ENCODE results near the gene PRR14L. TPM values are rescaled to one million over a fixed set of nuclear protein-coding genes. Genes with fewer than 3 reads are reported as not detected.
"Not testable (repeated sequence)": the region's sequence is repeated elsewhere in the genome, so short reads cannot be mapped to it uniquely, and the experiment has no call there.

PRR14L gene
- polyA plus RNA-seq, 1 of the 3 experiments (the other 2 are of a cell fraction), result 5.9 TPM

DNA sequence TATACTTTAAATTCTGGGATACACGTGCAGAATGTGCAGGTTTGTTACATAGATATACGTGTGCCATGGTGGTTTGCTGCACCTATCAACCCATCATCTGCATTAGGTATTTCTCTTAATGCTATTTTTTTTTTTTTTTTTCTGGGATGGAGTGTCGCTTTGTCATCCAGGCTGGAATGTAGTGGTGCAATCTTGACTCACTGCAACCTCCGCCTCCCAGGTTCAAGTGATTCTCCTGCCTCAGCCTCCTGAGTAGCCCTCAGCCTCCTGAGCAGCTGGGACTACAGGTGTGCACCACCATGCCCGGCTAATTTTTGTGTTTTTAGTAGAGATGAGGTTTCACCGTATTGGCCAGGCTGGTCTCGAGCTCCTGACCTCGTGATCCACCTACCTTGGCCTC lies 49.4 kb upstream of the PRR14L start:
- H3K79me2 ChIP-seq (ENCODE audit: insufficient read depth); CTCF ChIA-PET; H3K9me3 ChIP-seq; H3K27me3 ChIP-seq (ENCODE audit: insufficient read depth); H4K20me1 ChIP-seq (ENCODE audit: insufficient read depth); POLR2A ChIA-PET; H3K27ac ChIP-seq (ENCODE audit: low read depth in 2 of 2, low read length in 1 of 2); H3K9ac ChIP-seq; H3F3A ChIP-seq (replicated peaks; ENCODE audit: insufficient read depth); DNase-seq; H3K4me1 ChIP-seq (ENCODE audit: control insufficient read depth in 1 of 2, insufficient read depth in 2 of 2, low read depth in 1 of 2, low read length in 1 of 2); H3K4me3 ChIP-seq (ENCODE audit: low read depth in 2 of 2, low read length in 1 of 2); H3K9me2 ChIP-seq; H3K4me2 ChIP-seq; H2AFZ ChIP-seq (ENCODE audit: low read depth): not testable (repeated sequence)
- 84% methylated on average over 8 of the region's 8 CpGs for WGBS (ENCODE audit: low lambda C conversion rate)
- H3K36me3 ChIP-seq (replicated peaks in 1 of 2; ENCODE audit: control insufficient read depth in 1 of 2, insufficient read depth in 2 of 2, low read length in 1 of 2), result peaks cover 30 to 43% of the 10 kb centered on the region in 2 experiments

DNA sequence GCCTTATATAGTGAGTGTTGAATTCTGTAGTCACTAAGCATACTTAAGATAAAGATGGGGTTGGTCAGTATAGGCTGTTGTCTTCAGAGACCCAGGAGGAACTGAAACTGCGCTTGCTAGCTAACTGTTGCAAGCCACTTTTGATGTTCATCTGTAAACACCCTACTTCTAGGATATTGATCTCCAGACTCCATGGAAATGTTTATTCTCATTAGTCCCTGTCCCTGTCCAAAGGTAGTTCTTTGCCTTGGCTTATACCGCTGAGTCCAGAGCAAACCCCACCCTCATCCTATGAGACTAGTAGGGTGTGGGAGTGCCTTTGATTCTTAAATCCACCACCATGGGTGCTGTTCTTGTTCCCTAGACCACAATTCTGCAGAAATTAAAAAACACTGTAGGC lies 40.3 kb upstream of the PRR14L start:
- H3K27me3 ChIP-seq (ENCODE audit: insufficient read depth), result no peaks in the 10 kb centered on the region
- H2AFZ ChIP-seq (ENCODE audit: low read depth), result no peak overlapping the region
- H3K36me3 ChIP-seq (replicated peaks in 1 of 2; ENCODE audit: control insufficient read depth in 1 of 2, insufficient read depth in 2 of 2, low read length in 1 of 2), result peaks cover 3 to 22% of the 10 kb centered on the region in 2 experiments
- TF ChIP-seq EP300 (IDR thresholded peaks at IDR 0.05; ENCODE audit: borderline replicate concordance in 1 of 2, low read depth in 1 of 2, low read length in 1 of 2) (no peak), POLR2AphosphoS5 (IDR thresholded peaks at IDR 0.05; ENCODE audit: low read depth, low read length) (no peak), JUND (IDR thresholded peaks at IDR 0.05) (no peak), REST (IDR thresholded peaks at IDR 0.05; ENCODE audit: low read depth, low read length) (no peak), USF1 (IDR thresholded peaks at IDR 0.05; ENCODE audit: borderline replicate concordance, low read depth) (no peak), TCF12 (IDR thresholded peaks at IDR 0.05) (no peak), TAF1 (IDR thresholded peaks at IDR 0.05; ENCODE audit: borderline replicate concordance, low read depth, low read length) (no peak), EZH2phosphoT487 (IDR thresholded peaks at IDR 0.05; ENCODE audit: borderline replicate concordance, low read depth) (no peak), FOSL2 (IDR thresholded peaks at IDR 0.05; ENCODE audit: borderline replicate concordance, low read depth) (no peak), CHD2 (IDR thresholded peaks at IDR 0.05; ENCODE audit: low read length, partially characterized antibody) (no peak), SMC3 (IDR thresholded peaks at IDR 0.05; ENCODE audit: low read depth, low read length) (no peak), RAD21 (IDR thresholded peaks at IDR 0.05; ENCODE audit: low read length) (no peak), TEAD4 (IDR thresholded peaks at IDR 0.05; ENCODE audit: borderline replicate concordance, insufficient read depth) (no peak), IRF3 (IDR thresholded peaks at IDR 0.05; ENCODE audit: low read depth, low read length) (no peak)
- TF ChIP-seq, protein P1, sequence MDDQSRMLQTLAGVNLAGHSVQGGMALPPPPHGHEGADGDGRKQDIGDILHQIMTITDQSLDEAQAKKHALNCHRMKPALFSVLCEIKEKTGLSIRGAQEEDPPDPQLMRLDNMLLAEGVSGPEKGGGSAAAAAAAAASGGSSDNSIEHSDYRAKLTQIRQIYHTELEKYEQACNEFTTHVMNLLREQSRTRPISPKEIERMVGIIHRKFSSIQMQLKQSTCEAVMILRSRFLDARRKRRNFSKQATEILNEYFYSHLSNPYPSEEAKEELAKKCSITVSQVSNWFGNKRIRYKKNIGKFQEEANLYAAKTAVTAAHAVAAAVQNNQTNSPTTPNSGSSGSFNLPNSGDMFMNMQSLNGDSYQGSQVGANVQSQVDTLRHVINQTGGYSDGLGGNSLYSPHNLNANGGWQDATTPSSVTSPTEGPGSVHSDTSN (IDR thresholded peaks at IDR 0.05), result no peak
- TF ChIP-seq, protein P2, sequence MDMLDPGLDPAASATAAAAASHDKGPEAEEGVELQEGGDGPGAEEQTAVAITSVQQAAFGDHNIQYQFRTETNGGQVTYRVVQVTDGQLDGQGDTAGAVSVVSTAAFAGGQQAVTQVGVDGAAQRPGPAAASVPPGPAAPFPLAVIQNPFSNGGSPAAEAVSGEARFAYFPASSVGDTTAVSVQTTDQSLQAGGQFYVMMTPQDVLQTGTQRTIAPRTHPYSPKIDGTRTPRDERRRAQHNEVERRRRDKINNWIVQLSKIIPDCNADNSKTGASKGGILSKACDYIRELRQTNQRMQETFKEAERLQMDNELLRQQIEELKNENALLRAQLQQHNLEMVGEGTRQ (IDR thresholded peaks at IDR 0.05; ENCODE audit: borderline replicate concordance, low read depth, low read length), result no peak
- TF ChIP-seq, protein P3, sequence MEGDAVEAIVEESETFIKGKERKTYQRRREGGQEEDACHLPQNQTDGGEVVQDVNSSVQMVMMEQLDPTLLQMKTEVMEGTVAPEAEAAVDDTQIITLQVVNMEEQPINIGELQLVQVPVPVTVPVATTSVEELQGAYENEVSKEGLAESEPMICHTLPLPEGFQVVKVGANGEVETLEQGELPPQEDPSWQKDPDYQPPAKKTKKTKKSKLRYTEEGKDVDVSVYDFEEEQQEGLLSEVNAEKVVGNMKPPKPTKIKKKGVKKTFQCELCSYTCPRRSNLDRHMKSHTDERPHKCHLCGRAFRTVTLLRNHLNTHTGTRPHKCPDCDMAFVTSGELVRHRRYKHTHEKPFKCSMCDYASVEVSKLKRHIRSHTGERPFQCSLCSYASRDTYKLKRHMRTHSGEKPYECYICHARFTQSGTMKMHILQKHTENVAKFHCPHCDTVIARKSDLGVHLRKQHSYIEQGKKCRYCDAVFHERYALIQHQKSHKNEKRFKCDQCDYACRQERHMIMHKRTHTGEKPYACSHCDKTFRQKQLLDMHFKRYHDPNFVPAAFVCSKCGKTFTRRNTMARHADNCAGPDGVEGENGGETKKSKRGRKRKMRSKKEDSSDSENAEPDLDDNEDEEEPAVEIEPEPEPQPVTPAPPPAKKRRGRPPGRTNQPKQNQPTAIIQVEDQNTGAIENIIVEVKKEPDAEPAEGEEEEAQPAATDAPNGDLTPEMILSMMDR (IDR thresholded peaks at IDR 0.05), result no peak
- TF ChIP-seq, protein P4, sequence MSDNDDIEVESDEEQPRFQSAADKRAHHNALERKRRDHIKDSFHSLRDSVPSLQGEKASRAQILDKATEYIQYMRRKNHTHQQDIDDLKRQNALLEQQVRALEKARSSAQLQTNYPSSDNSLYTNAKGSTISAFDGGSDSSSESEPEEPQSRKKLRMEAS (IDR thresholded peaks at IDR 0.05; ENCODE audit: low read depth), result no peak
- 100% methylated on average over 2 of the region's 2 CpGs for WGBS (ENCODE audit: low lambda C conversion rate)
- H3F3A ChIP-seq (replicated peaks; ENCODE audit: insufficient read depth), result no peaks in the 10 kb centered on the region
- no peaks in the 10 kb centered on the region for H3K4me1 ChIP-seq (ENCODE audit: control insufficient read depth in 1 of 2, insufficient read depth in 2 of 2, low read depth in 1 of 2, low read length in 1 of 2)
- no peak overlapping the region for H3K4me2 ChIP-seq
- H3K9ac ChIP-seq, result no peak overlapping the region
- H3K4me3 ChIP-seq (ENCODE audit: low read depth in 2 of 2, low read length in 1 of 2), result no peak overlapping the region
- H3K27ac ChIP-seq (ENCODE audit: low read depth in 2 of 2, low read length in 1 of 2), result no peak overlapping the region
- no peak for DNase-seq
- no peaks in the 10 kb centered on the region for H4K20me1 ChIP-seq (ENCODE audit: insufficient read depth)
- no peaks in the 10 kb centered on the region for H3K9me2 ChIP-seq
- no peaks in the 10 kb centered on the region for H3K79me2 ChIP-seq (ENCODE audit: insufficient read depth)
- POLR2A ChIA-PET, result no interaction called here
- H3K9me3 ChIP-seq, result no peaks in the 10 kb centered on the region
- CTCF ChIA-PET, result no interaction called here
